Naive thymus-derived CD4-positive, alpha-beta T cell (primary cell): Measurements from ENCODE around the gene ROBO1. TPM values are rescaled to one million over a fixed set of nuclear protein-coding genes. Genes with fewer than 3 reads are reported as not detected.

ENCODE experiments used
- ATAC-seq: fragments of 150-1000 bp; cut with Tn5 transposase; 2 replicates; pipeline ENCODE4 v1.10.0; 2021; ENCODE audit warnings: mild to moderate bottlenecking, moderate library complexity
- CTCF ChIA-PET: fragments of 350-600 bp; sonication (Branson Sonifier 250); formaldehyde crosslinking; loops from one replicate; lab custom pipeline; 2021; ENCODE audit warnings: antibody characterized with exemption; lab: Charles Lee
- POLR2A ChIA-PET: fragments of 350-600 bp; sonication (Branson Sonifier 250); formaldehyde crosslinking; loops from one replicate; lab custom pipeline; 2021; ENCODE audit warnings: antibody characterized with exemption, inconsistent platforms; lab: Charles Lee
- DNase-seq, 9 donors: peaks; one replicate each; pipeline versions ENCODE4 v3.0.0 to v3.0.0-alpha.2; 2020 to 2022; ENCODE audit warnings: mixed read lengths in 1 of 9
- H3K27ac ChIP-seq: one replicate; pipeline ENCODE4 v1.7.0; 2013; ENCODE audit warnings: mild to moderate bottlenecking, low read depth, low read length, moderate library complexity
- H3K27me3 ChIP-seq, 2 donors: one replicate each; pipeline ENCODE4 v1.7.0; 2013; ENCODE audit warnings: low read length in 2 of 2, mild to moderate bottlenecking in 2 of 2, moderate library complexity in 2 of 2; ENCODE audit not compliant: control insufficient read depth in 2 of 2, insufficient read depth in 2 of 2
- H3K36me3 ChIP-seq, 3 experiments: 1 replicate in 2 of 3; 2 replicates in 1 of 3; pipeline ENCODE4 v1.7.0; 2013; ENCODE audit warnings: low read length in 3 of 3, mild to moderate bottlenecking in 3 of 3, moderate library complexity in 1 of 3; ENCODE audit not compliant: insufficient read depth in 3 of 3, control insufficient read depth in 2 of 3
- H3K4me1 ChIP-seq, 2 donors: one replicate each; pipeline ENCODE4 v1.7.0; 2013; ENCODE audit warnings: low read length in 2 of 2, mild to moderate bottlenecking in 2 of 2, moderate library complexity in 1 of 2; ENCODE audit not compliant: control insufficient read depth in 2 of 2, insufficient read depth in 2 of 2
- H3K4me3 ChIP-seq: 2 replicates; pipeline ENCODE4 v1.7.0; 2013; ENCODE audit warnings: mild to moderate bottlenecking, low read length
- H3K9me3 ChIP-seq, 3 experiments: 1 replicate in 2 of 3; 2 replicates in 1 of 3; pipeline ENCODE4 v1.7.0; 2013; ENCODE audit warnings: low read length in 3 of 3; ENCODE audit not compliant: control insufficient read depth in 2 of 3
- H3K27ac Mint-ChIP-seq, 9 donors: one replicate each; pipeline ENCODE4 v1.8.0; 2020 to 2022; ENCODE audit warnings: mixed read lengths in 9 of 9, mild to moderate bottlenecking in 8 of 9, moderate library complexity in 5 of 9, inconsistent platforms in 2 of 9
- H3K27me3 Mint-ChIP-seq, 5 donors: one replicate each; pipeline ENCODE4 v1.8.0; 2021 to 2022; ENCODE audit warnings: mixed read lengths in 5 of 5, mild to moderate bottlenecking in 1 of 5
- H3K36me3 Mint-ChIP-seq, 5 donors: one replicate each; pipeline ENCODE4 v1.8.0; 2020 to 2022; ENCODE audit warnings: mixed read lengths in 5 of 5, mild to moderate bottlenecking in 3 of 5, inconsistent platforms in 1 of 5
- H3K4me1 Mint-ChIP-seq, 7 donors: one replicate each; pipeline ENCODE4 v1.8.0; 2020 to 2022; ENCODE audit warnings: mixed read lengths in 7 of 7, mild to moderate bottlenecking in 3 of 7, inconsistent platforms in 1 of 7
- H3K4me3 Mint-ChIP-seq, 10 donors: one replicate each; pipeline ENCODE4 v1.8.0; 2020 to 2022; ENCODE audit warnings: mild to moderate bottlenecking in 10 of 10, mixed read lengths in 10 of 10, moderate library complexity in 6 of 10, inconsistent platforms in 2 of 10
- H3K9me3 Mint-ChIP-seq, 11 donors: one replicate each; pipeline ENCODE4 v1.8.0; 2020 to 2022; ENCODE audit warnings: mixed read lengths in 11 of 11, mild to moderate bottlenecking in 4 of 11, inconsistent platforms in 1 of 11, moderate library complexity in 1 of 11
- intact Hi-C, 2 donors: fragments of 100-400 bp; cut with micrococcal nuclease; formaldehyde crosslinking; loops; one replicate each; pipeline ENCODE4 v1.15.1; 2023
- polyA plus RNA-seq, 2 donors: library from polyadenylated mRNA; unstranded; fragments of 300-500 nt; fragmentation: Illumina TruSeq; gene quantifications; one replicate each; pipeline ENCODE4 v1.2.3, GENCODE V29; 2021
- total RNA-seq, 6 experiments: library from RNA in 5 of 6; stranded (reverse) in 5 of 6; gene quantifications; 1 replicate in 5 of 6; 2 replicates in 1 of 6; pipeline ENCODE4 v1.2.3 and lab custom pipeline; 2021 to 2026

Gene ROBO1
- total and polyA plus RNA-seq, 7 experiments from 2014 or later, result 0.08 to 0.59 (median 0.26) TPM; not detected in 2

DNA sequence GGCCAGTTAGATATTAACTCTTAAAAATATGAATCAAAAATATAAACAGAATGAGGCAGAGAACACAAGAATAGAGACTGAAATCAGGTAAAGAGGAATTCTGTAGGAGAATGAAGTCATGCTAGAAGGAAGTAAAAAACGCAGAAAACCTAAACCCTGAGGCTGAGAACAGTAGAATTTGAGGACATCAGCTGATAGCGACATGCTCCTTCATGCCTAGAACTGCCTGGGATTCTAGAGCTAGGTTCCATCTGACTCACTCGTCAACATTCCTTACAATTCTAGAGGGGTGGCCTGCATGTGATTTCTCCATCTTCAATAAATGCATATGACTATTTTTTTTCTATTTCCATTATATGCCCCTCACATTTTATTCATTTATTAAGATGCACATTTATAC, 343.0 kb downstream of the ROBO1 start:
- Histone ChIP-seq H3K27me3 (no peaks in the 10 kb centered on the region), H3K27ac (no peak overlapping the region), H3K4me3 (no peak overlapping the region), H3K9me3 (no peaks in the 10 kb centered on the region), H3K36me3 (no peaks in the 10 kb centered on the region), H3K4me1 (no peaks in the 10 kb centered on the region)
- no peaks in the 10 kb centered on the region for H3K27me3 Mint-ChIP-seq
- no peak overlapping the region for H3K27ac Mint-ChIP-seq
- ATAC-seq, result no peak
- POLR2A ChIA-PET, result no interaction called here
- H3K4me1 Mint-ChIP-seq, result no peaks in the 10 kb centered on the region
- CTCF ChIA-PET, result no interaction called here
- intact Hi-C loops, result no loop called here
- no peak for DNase-seq
- peaks cover 0 to 18% (median 4%) of the 10 kb centered on the region in 11 donors for H3K9me3 Mint-ChIP-seq
- no peak overlapping the region for H3K4me3 Mint-ChIP-seq
- no peaks in the 10 kb centered on the region for H3K36me3 Mint-ChIP-seq

DNA sequence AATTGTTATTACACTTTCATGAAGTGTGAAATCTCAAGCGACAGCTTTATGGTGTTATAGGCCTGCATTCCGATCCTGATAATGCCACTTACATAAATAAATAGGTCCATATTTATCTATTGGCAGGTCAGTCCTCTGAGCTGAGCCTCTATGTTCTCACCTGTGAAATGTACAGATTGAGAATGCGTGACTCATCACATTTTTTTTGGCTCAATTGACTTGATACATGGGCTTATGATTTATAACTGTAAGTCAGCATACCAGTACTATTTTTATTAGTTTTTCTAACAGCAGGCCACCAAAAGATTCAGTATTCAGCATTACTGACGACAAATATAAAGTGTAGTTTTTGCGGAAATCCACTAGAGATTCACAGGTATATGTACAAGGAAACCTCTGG, 344.4 kb downstream of the ROBO1 start:
- ChIA-PET CTCF (no interaction called here), POLR2A (no interaction called here)
- Mint-ChIP-seq H3K9me3 (peaks cover 0 to 28% (median 6%) of the 10 kb centered on the region in 11 donors), H3K4me1 (no peaks in the 10 kb centered on the region), H3K27ac (no peak overlapping the region), H3K27me3 (no peaks in the 10 kb centered on the region), H3K4me3 (no peak overlapping the region), H3K36me3 (no peaks in the 10 kb centered on the region)
- intact Hi-C loops, result no loop called here
- no peaks in the 10 kb centered on the region for H3K27me3 ChIP-seq
- ATAC-seq, result no peak
- DNase-seq, result no peak
- H3K9me3 ChIP-seq, result no peaks in the 10 kb centered on the region
- no peaks in the 10 kb centered on the region for H3K4me1 ChIP-seq
- H3K4me3 ChIP-seq, result no peak overlapping the region
- no peak overlapping the region for H3K27ac ChIP-seq
- no peaks in the 10 kb centered on the region for H3K36me3 ChIP-seq

DNA sequence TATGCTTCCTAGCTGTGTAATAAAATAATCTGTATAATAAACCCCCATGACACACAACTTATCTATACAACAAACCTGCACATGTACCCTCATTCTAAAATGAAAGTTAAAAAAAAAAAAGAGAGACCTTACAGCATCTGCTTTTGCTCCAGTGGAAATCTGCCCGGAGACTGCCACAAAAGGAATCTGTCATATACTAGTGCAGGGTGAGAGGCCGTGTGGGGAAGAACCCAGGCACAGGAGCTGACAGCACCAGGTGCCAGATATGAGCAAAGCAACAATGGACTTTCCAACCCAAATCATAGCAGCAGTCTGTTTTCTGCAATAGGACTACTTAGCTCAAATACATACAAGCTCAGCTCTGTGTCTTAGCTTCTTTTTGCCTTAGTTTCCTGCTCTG, 346.5 kb downstream of the ROBO1 start:
- intact Hi-C loops, result no loop called here
- Mint-ChIP-seq H3K27me3 (no peaks in the 10 kb centered on the region), H3K9me3 (peaks cover 0 to 29% (median 5%) of the 10 kb centered on the region in 11 donors), H3K36me3 (no peaks in the 10 kb centered on the region), H3K4me3 (no peak overlapping the region), H3K4me1 (no peaks in the 10 kb centered on the region), H3K27ac (no peak overlapping the region)
- ATAC-seq (no peak), DNase-seq (no peak)
- ChIA-PET CTCF (no interaction called here), POLR2A (no interaction called here)
- Histone ChIP-seq H3K4me1 (no peaks in the 10 kb centered on the region), H3K27ac (no peak overlapping the region), H3K27me3 (no peaks in the 10 kb centered on the region), H3K4me3 (no peak overlapping the region), H3K9me3 (no peaks in the 10 kb centered on the region), H3K36me3 (no peaks in the 10 kb centered on the region)

DNA sequence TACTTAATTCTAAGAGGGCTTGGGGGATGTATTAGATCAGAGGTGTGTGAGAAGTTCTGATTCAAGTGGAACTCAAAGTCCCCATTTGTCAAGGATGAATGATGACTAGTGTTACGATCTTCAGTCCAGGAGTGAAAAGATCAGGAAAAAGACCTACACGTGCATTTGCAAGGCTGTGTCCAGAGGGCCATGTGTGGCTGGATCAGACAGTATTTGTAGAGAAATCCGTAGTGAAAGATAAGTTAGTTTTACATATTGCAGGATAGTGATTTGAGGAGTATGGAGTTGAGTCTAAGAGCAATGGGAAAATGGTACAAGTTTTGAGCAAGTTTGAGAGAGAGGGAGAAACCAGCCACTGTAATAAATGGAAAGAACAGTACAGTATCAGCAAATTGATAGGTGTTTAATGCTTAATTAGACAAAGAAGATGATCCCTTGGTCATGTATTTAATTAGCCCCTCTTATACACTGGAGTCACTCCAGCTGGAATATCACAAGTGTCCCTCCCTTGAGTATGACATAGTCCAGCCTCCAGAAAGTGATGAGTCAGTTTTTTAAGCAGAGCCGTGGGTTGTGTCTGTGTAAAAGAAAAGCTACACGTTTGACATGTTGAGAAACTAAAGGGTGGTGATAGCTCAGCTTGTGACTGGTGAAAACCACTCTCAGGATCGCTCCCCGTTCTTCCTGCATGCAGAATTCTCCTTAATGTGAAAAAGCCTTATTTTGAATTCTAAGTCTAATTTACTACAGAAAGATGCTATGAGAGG, 348.8 kb downstream of the ROBO1 start:
- no peak for ATAC-seq
- Mint-ChIP-seq H3K27ac (no peak overlapping the region), H3K27me3 (no peaks in the 10 kb centered on the region), H3K36me3 (no peaks in the 10 kb centered on the region), H3K4me1 (no peaks in the 10 kb centered on the region), H3K4me3 (no peak overlapping the region), H3K9me3 (peaks cover 0 to 41% (median 6%) of the 10 kb centered on the region in 11 donors)
- no peak for DNase-seq
- Histone ChIP-seq H3K27ac (no peak overlapping the region), H3K4me3 (no peak overlapping the region), H3K9me3 (no peaks in the 10 kb centered on the region), H3K36me3 (no peaks in the 10 kb centered on the region), H3K27me3 (no peaks in the 10 kb centered on the region), H3K4me1 (no peaks in the 10 kb centered on the region)
- CTCF ChIA-PET, result no interaction called here
- intact Hi-C loops, result no loop called here
- POLR2A ChIA-PET, result no interaction called here

DNA sequence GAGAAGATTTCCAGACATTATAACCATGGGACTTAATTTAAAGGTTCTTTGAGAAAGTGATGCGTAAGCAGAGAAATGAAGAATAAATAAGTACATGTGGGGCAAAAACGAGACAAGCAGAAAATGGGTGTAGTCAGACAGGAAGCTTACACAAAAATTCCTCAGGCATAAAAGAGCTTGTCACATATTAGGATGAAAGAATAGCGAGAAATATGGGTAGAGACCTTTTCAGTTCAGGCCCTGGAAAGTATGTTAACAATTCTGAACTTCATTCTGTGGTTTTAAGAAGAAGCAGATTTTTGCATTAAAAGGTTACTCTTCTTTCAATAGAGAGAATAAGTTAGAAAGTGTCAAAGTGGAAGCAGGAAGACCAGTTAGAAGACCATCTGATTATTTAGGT, 352.4 kb downstream of the ROBO1 start:
- H3K27me3 Mint-ChIP-seq, result no peaks in the 10 kb centered on the region
- intact Hi-C loops, result no loop called here
- H3K9me3 Mint-ChIP-seq, result peaks cover 0 to 32% (median 4%) of the 10 kb centered on the region in 11 donors
- Histone ChIP-seq H3K27ac (no peak overlapping the region), H3K4me3 (no peak overlapping the region), H3K9me3 (no peaks in the 10 kb centered on the region), H3K27me3 (no peaks in the 10 kb centered on the region), H3K4me1 (no peaks in the 10 kb centered on the region), H3K36me3 (no peaks in the 10 kb centered on the region)
- no peak for ATAC-seq
- CTCF ChIA-PET, result no interaction called here
- no peaks in the 10 kb centered on the region for H3K4me1 Mint-ChIP-seq
- POLR2A ChIA-PET, result no interaction called here
- no peak for DNase-seq
- no peak overlapping the region for H3K27ac Mint-ChIP-seq
- H3K4me3 Mint-ChIP-seq, result no peak overlapping the region
- no peaks in the 10 kb centered on the region for H3K36me3 Mint-ChIP-seq

DNA sequence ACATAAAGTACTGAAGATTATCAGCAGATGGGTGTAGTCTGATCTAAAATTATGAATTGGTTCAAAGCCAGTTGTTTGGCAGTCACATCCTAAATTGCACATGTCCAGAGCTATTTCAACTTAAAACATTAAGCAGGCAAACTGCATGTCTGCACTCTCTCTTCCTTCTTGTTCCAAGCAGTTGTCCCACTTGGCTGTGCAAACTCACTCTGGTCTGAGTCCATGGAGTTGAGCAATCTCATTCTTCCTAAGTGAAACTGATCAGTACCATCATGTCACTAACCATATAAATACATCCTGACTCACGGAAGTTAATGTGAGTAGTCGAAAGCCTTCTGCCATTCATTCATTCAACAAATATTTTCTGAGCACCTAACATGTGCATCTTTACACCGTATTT, 353.0 kb downstream of the ROBO1 start:
- intact Hi-C loops, result no loop called here
- CTCF ChIA-PET, result no interaction called here
- POLR2A ChIA-PET, result no interaction called here
- H3K9me3 ChIP-seq, result no peaks in the 10 kb centered on the region
- no peaks in the 10 kb centered on the region for H3K36me3 ChIP-seq
- Mint-ChIP-seq H3K4me1 (no peaks in the 10 kb centered on the region), H3K27ac (no peak overlapping the region), H3K27me3 (no peaks in the 10 kb centered on the region), H3K4me3 (no peak overlapping the region), H3K36me3 (no peaks in the 10 kb centered on the region), H3K9me3 (peaks cover 0 to 35% (median 4%) of the 10 kb centered on the region in 11 donors)
- H3K27ac ChIP-seq, result no peak overlapping the region
- H3K27me3 ChIP-seq, result no peaks in the 10 kb centered on the region
- ATAC-seq, result no peak
- no peaks in the 10 kb centered on the region for H3K4me1 ChIP-seq
- no peak for DNase-seq
- no peak overlapping the region for H3K4me3 ChIP-seq

DNA sequence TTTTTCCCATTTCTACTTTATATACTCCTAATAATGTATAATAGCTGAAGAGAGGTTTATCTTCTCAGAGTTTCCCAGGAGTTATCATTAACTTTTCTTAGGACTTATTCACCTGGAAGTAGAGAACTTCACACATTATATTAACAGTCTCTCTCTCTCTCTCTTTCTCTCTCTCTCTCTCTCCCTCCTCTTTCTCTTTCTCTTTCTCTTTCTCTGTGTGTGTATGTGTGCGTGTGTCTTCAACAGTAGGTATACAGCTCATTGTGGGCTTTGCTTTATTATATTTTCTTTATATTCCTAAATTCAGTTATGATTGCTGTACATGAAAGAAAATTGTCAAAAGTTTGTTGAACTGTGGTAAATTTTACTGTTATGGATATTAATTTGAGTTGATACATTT, 353.8 kb downstream of the ROBO1 start:
- no peaks in the 10 kb centered on the region for H3K9me3 ChIP-seq
- H3K27ac ChIP-seq, result no peak overlapping the region
- Mint-ChIP-seq H3K4me3 (no peak overlapping the region), H3K4me1 (no peaks in the 10 kb centered on the region), H3K9me3 (peaks cover 0 to 29% (median 4%) of the 10 kb centered on the region in 11 donors), H3K27me3 (no peaks in the 10 kb centered on the region), H3K27ac (no peak overlapping the region), H3K36me3 (no peaks in the 10 kb centered on the region)
- no peaks in the 10 kb centered on the region for H3K36me3 ChIP-seq
- DNase-seq (no peak), ATAC-seq (no peak)
- intact Hi-C loops, result no loop called here
- no peak overlapping the region for H3K4me3 ChIP-seq
- CTCF ChIA-PET, result no interaction called here
- H3K27me3 ChIP-seq, result no peaks in the 10 kb centered on the region
- POLR2A ChIA-PET, result no interaction called here
- no peaks in the 10 kb centered on the region for H3K4me1 ChIP-seq
